ENCODE results near the gene FLNC.

FLNC gene

DNA sequence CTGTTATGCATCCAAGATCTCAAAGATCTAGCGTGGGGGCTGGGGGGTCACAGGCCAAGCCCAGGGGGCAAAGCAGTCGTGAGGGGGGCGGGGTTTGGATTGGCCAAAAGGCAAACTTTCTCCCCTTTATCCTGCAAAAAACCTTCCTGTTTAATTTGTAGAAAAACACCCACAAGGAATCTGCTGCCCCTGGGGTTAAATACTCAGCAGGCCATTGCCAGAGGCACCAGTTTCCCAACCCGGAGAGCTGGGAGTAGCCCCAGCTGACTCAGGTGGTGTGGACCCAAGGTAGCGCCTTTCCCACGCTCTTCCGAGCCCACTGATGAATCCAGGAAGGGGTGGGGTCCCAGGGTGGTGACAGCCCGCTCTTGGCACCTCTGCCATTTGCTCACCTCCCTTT lies 58.9 kb downstream of the FLNC start:
- peaks cover 10% of the 10 kb centered on the region for H3K27me3 ChIP-seq (ENCODE audit: insufficient read depth, low read depth, severe bottlenecking)
- no peaks in the 10 kb centered on the region for H3K36me3 ChIP-seq
- no peak for DNase-seq
- no peaks in the 10 kb centered on the region for H3K9me3 ChIP-seq (ENCODE audit: severe bottlenecking)
- TF ChIP-seq, protein P1, sequence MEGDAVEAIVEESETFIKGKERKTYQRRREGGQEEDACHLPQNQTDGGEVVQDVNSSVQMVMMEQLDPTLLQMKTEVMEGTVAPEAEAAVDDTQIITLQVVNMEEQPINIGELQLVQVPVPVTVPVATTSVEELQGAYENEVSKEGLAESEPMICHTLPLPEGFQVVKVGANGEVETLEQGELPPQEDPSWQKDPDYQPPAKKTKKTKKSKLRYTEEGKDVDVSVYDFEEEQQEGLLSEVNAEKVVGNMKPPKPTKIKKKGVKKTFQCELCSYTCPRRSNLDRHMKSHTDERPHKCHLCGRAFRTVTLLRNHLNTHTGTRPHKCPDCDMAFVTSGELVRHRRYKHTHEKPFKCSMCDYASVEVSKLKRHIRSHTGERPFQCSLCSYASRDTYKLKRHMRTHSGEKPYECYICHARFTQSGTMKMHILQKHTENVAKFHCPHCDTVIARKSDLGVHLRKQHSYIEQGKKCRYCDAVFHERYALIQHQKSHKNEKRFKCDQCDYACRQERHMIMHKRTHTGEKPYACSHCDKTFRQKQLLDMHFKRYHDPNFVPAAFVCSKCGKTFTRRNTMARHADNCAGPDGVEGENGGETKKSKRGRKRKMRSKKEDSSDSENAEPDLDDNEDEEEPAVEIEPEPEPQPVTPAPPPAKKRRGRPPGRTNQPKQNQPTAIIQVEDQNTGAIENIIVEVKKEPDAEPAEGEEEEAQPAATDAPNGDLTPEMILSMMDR (IDR thresholded peaks at IDR 0.05; ENCODE audit: low read depth, low read length) = no peak
- H3K27ac ChIP-seq = no peak overlapping the region
- no peak overlapping the region for H3K4me3 ChIP-seq (ENCODE audit: low read depth, low read length)

DNA sequence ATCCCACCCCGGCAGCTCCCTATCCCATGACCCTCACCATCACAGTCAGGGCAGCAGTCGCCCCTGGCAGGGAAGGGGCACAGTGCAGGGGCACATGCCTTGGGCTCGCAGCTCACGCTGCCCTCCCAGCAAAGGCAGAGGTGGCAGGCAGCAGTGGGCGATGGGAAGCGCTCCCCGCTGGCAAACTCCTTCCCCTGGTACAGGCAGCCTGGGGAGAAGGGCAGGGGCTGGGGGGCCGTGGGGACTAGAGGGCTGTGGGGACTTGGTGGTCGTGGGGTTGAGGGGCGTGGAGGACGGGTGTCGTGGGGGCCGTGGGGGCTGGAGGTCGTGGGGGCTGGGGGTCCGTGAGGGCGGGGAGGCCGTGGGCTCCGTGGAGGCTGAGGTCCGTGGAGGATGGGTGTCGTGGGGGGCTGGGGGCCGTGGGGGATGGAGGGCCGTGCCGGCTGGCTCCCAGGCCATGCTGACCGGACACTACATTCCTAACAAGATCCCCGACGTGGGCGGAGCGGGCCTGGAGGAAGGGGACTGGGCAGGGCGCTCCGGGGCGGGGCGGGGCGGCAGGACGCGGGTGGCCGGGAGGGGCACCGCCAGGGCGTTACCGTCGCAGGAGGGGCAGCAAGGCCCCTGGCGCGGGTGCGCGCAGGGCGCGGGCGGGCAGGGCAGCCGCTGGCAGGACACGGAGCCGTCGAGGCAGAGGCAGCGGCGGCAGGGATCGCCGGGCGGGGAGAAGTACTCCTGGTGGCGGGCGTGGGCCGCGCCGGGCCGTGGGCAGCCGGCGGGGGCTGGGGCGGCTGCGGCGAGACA lies 60.3 kb downstream of the FLNC start:
- H3K9me3 ChIP-seq (ENCODE audit: severe bottlenecking) = no peaks in the 10 kb centered on the region
- no peaks in the 10 kb centered on the region for H3K36me3 ChIP-seq
- H3K4me3 ChIP-seq (ENCODE audit: low read depth, low read length) = peak overlapping the region; percentile 35
- H3K27ac ChIP-seq = no peak overlapping the region
- H3K27me3 ChIP-seq (ENCODE audit: insufficient read depth, low read depth, severe bottlenecking) = peaks cover 10% of the 10 kb centered on the region
- TF ChIP-seq, protein P1 (IDR thresholded peaks at IDR 0.05; ENCODE audit: low read depth, low read length) = no peak
- peak; percentile 67 for DNase-seq

DNA sequence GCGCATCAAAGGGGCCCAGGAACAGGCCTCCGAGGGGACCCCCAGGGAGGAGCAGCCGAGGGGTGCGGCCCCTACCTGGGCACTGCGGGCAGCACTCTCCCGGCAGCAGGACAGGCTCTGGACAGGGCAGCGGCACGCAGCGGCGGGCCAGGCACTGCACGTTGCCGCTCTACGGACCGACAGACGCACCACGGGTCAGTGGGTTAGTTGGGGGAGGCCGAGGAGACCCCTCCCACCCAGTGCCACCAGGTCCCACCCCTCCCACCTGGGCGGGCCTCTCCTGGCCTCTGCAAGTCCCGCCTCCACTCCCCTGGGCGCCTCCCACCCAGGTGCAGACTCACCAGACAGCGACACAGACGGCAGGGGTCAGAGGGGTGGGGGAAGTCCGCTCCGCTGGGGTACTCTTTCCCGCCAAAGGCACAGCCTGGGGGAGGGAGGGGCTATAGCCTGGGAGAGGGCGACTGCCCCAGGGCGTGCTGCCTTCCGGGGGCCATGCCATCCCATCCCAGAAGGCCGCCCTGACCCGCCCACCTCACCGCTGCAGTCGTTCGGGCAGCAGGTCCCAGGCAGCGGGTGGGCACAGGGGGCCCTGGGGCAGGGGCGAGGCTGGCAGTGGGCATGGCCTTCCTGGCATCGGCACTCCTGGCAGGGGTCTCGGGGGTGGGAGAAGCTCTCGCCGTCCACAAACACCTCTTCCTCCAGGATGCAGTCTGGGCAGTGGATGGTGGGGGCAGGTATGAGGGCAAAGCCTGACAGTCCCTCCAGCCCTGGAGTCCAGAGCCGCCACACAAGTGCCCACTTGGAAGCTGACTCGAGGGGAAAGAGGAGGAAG lies 61.1 kb downstream of the FLNC start:
- TF ChIP-seq, protein P1 (IDR thresholded peaks at IDR 0.05; ENCODE audit: low read depth, low read length) = peak; percentile 25; the same call in 1 of the 2 replicates
- peak; percentile 74 for DNase-seq
- Histone ChIP-seq H3K27ac (no peak overlapping the region), H3K9me3 (ENCODE audit: severe bottlenecking) (no peaks in the 10 kb centered on the region), H3K27me3 (ENCODE audit: insufficient read depth, low read depth, severe bottlenecking) (peaks cover 10% of the 10 kb centered on the region), H3K4me3 (ENCODE audit: low read depth, low read length) (peak overlapping the region; percentile 35), H3K36me3 (no peaks in the 10 kb centered on the region)

DNA sequence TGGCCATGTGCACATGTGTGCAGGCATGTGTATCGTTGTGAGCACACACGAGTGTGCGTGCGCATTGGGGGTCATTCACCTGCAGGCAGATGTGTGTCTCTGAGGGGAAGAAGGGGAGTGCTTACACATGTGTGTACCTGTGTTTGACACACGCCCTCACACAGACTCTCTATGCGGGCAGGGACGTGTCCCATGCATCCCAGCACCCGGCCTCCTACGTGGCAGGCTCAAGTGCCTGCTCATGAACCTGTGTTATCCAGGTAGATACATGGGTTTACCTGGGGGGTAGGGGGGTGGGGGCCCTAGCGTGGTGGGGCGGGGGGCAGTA lies 61.7 kb downstream of the FLNC start:
- H3K9me3 ChIP-seq (ENCODE audit: severe bottlenecking) = no peaks in the 10 kb centered on the region
- H3K27ac ChIP-seq = no peak overlapping the region
- peaks cover 10% of the 10 kb centered on the region for H3K27me3 ChIP-seq (ENCODE audit: insufficient read depth, low read depth, severe bottlenecking)
- no peak overlapping the region for H3K4me3 ChIP-seq (ENCODE audit: low read depth, low read length)
- TF ChIP-seq, protein P1 (IDR thresholded peaks at IDR 0.05; ENCODE audit: low read depth, low read length) = no peak
- no peaks in the 10 kb centered on the region for H3K36me3 ChIP-seq
- no peak for DNase-seq

DNA sequence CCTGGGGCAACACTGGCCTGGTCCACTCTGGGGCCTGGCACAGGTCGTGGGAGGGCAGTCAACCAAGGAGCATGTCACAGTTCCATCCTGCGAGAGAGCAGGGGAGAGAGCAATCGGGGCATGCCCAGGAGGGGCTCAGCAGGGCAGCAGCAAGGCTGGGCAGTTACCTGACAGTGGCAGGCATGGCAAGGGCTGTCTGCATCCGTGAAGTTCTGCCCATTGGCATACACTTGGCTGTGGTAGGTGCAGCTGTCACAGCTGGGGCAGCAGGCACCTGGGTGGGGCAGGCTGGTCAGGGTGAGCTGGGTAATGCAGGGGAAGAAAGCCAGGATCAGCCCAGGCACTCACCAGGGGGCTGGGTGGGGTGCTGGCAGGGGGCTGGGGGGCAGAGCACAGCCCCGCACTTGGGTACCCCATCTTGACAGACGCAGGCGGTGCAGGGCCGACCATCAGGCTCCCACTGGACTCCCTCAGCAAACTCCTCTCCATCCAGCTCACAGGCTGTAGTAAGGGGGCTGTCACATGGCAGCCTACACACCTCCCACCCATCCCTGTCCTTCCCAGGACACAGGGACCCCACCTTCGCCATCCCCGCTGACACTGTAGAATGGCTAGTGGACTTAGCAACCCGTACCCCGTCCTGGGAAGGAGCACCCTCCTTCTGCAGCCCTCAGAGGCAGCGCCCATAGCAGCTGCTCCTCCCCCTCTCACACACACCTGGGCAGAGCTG lies 62.5 kb downstream of the FLNC start:
- H3K27me3 ChIP-seq (ENCODE audit: insufficient read depth, low read depth, severe bottlenecking) = peaks cover 10% of the 10 kb centered on the region
- H3K27ac ChIP-seq = no peak overlapping the region
- H3K9me3 ChIP-seq (ENCODE audit: severe bottlenecking) = no peaks in the 10 kb centered on the region
- H3K36me3 ChIP-seq = no peaks in the 10 kb centered on the region
- TF ChIP-seq, protein P1 (IDR thresholded peaks at IDR 0.05; ENCODE audit: low read depth, low read length) = no peak
- no peak overlapping the region for H3K4me3 ChIP-seq (ENCODE audit: low read depth, low read length)
- no peak for DNase-seq
